GM21447 (cell line): ENCODE results near the gene PPP1CC.
"Not testable (repeated sequence)": the region's sequence is repeated elsewhere in the genome, so short reads cannot be mapped to it uniquely, and the experiment has no call there.

Experiments
- ATAC-seq: cut with Tn5 transposase; IDR thresholded peaks from one replicate; pipeline ENCODE4 v1.9.1; 2021; ENCODE audit not compliant: unreplicated experiment

Gene PPP1CC

GRCh38 chr12:110726708-110727369 lies 15.9 kb downstream of the PPP1CC start:
- no peak for ATAC-seq

GRCh38 chr12:110726028-110726427 lies 16.7 kb downstream of the PPP1CC start:
- ATAC-seq: no peak

DNA sequence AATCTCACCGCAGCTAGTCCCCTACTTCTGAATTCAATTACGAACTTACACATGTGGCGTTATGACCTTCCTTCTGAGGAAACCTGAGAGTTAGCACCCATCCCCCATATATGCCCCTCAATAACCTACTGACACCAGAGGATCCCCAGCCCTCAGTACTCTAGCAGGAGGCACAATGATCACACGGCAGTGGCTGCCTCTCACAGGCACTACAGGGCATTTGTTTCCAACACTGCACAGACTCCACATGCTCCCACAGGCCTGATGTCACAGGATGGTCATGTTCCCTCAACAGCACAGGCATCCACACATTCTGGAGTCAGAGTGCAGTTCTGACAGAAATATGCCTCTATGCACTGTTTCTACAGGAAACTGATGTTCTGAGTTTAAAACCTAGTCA lies 17.4 kb downstream of the PPP1CC start:
- ATAC-seq: no peak

DNA sequence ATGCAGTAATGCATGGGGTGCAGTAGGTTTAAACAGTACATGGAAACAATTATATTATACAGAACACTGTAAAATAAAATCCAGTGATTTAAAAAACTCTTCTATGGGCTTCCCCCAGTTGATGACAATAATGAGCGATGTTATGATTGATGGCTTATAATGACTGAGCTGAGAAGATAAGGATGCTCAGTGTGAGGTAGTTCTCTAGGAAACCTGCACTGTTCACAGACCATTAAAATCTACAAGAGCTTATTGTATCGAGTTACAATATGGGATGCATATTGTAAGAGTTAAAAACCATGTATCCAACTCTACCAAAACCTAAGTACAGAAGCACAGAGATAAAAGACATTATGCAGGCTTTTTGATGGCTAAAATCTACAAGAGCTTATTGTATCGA lies 19.8 kb downstream of the PPP1CC start:
- ATAC-seq: not testable (repeated sequence)

GRCh38 chr12:110721570-110721969 lies 21.1 kb downstream of the PPP1CC start:
- ATAC-seq: no peak

DNA sequence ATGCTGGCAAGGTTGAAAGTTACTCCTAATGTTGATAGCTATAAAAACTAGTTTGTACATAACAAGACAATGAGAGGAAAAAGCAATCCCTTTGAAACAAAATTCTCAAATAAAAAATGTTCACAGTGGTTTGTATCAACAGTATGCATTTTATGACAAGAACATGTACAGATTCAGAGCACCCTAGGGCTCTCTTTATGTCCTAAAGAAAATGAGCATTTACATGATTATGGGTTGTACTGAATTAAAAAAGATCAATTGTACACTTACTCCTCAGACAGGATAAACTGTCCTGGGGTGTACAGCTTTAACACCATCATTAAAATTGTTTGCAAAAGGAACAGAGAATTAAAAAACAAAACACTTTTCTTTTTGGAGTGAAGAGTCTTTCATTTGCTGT lies 22.2 kb downstream of the PPP1CC start:
- no peak for ATAC-seq

DNA sequence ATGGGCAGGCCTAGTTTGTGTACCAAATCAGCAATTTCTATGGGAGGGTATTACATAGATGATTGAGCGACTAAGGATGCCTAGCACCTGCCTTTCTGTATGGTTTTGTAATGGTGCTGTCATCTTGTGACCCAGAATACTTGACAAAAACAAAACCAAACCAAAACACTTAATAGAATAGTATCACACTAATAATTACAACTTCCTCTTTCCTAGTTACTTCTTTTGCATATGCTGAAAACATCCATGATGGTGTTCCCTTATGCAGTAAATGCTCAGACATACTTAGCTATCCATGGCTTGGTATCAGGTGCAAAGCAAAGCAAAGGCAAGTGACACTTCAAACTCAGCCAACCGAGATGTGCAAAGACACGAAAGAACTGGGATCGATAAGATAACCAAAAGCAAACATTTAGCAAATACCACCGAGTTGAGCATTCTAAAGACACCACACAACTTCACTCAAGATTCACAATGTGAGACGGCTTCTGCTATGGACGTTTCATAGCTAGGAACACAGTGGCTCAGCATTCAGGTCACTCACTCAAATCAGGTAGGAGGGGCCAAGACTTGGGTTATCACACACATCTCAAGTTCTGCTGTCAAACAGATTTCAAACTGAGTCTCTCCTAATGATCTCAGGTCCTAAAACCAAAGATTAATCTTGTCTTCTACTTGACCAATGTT lies 24.3 kb downstream of the PPP1CC start:
- ATAC-seq: no peak

- ATAC-seq: no peak
Measured at GRCh38 chr12:110717037-110717436, 25.7 kb downstream of the PPP1CC start.

- no peak for ATAC-seq
Measured at GRCh38 chr12:110708917-110709316, 33.8 kb downstream of the PPP1CC start.

DNA sequence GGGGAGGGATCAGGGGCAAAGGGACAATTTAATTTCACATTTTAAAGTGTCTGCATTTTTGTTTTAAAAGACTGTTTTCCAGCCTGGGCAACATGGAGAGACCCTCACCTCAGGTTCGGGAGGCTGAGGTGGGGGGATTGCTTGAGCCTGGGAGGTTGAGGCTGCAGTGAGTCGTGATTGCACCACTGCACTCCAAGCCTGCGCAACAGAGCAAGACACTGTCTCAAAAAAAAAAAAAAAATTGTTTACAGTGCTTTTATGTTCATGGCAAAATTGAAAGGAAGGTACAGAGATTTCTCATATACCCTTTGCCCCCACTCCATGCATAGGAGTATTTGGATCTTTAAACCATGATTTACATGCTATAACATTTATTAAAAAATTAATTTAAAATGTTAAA lies 37.4 kb downstream of the PPP1CC start:
- ATAC-seq: no peak

GRCh38 chr12:110704750-110705149 lies 37.9 kb downstream of the PPP1CC start:
- ATAC-seq: no peak

DNA sequence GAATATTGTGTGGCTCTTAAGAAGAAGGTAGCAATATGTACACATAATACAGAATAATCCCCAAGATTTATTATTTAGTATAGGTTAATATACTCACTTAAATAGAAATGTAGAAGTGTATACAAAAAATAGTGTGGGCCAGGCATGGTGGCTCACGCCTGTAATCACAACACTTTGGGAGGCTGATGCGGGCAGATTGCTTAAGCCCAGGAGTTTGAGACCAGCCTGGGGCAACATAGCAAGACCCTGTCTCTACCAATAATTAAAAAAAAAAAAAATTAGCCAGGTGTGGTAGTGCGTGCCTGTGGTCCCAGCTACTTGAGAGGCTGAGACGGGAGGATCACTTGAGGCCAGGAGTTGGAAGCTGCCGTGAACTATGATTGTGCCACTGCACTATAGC lies 38.5 kb downstream of the PPP1CC start:
- no peak for ATAC-seq

- no peak for ATAC-seq
Measured at GRCh38 chr12:110702081-110702480, 40.6 kb downstream of the PPP1CC start.

GRCh38 chr12:110699591-110700445 lies 42.9 kb downstream of the PPP1CC start:
- no peak for ATAC-seq

GRCh38 chr12:110698171-110698902 lies 44.4 kb downstream of the PPP1CC start:
- ATAC-seq: peak; percentile 85

- no peak for ATAC-seq
Measured at GRCh38 chr12:110697236-110697635, 45.5 kb downstream of the PPP1CC start.

GRCh38 chr12:110696283-110696682 lies 46.4 kb downstream of the PPP1CC start:
- ATAC-seq: no peak

DNA sequence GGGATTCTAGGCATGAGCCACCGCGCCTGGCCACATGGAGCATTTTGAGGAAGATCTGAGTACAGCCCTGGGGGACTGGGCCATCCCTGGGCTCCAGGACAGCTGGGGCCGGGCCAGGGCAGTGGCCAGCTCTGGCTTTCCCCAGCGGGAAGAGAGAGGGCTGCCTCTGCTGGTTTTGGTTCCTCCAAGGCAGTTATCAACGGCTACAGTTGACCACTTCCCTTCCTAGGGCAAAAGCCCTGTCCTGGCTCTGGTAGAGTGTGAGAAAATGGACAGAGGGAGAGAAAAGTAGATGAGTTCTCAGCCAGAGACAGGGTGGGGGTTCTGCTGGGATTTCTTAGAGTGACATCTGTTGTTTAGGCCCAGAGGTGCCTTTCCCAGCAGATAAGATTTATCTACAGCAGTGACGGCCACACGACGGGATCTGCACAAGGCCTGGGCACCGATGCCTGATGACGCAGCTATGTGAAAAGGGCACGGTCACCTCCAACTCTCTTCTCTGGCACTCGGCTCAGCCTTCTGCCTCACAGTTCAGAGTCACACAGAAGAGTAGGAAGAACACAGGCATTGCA lies 48.3 kb downstream of the PPP1CC start:
- no peak for ATAC-seq

- no peak for ATAC-seq
Measured at GRCh38 chr12:110693731-110694130, 49.0 kb downstream of the PPP1CC start.

DNA sequence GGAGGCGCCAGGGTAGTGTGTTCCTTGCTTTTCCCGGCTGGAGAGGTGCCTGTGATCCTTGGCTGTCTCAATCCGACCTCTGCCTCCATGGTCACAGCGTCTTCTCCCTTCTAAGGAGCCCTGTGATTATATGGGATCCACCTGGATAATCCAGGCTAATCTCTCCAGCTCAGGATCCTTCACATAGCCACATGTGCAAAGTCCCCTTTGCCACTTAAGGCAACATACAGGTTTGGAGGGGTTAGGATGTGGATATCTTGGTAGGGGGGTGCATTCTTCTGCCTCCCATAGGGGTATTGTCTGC lies 52.6 kb downstream of the PPP1CC start:
- no peak for ATAC-seq
